OCI-LY3 (cell line): Measurements from ENCODE around the gene PAXX.

Source experiments
- H2AFZ ChIP-seq: fragments of 200-600, 300-600 bp; shearing (Covaris generic); 2 replicates; pipeline ENCODE4 v1.6.0; 2014; ENCODE audit warnings: antibody characterized with exemption, low read depth, low read length
- H3K27ac ChIP-seq: fragments of 200-600, 300-600 bp; sonication (generic); 2 replicates; pipeline ENCODE4 v1.5.1; 2014; ENCODE audit warnings: mild to moderate bottlenecking, low read length, moderate library complexity, mixed read lengths
- H3K27me3 ChIP-seq: fragments of 200-600, 300-600 bp; sonication (generic); 2 replicates; pipeline ENCODE4 v1.6.1; 2014; ENCODE audit warnings: low read depth, low read length, mixed read lengths
- H3K36me3 ChIP-seq: fragments of 200-600, 300-600 bp; sonication (generic); replicated peaks from 2 replicates; pipeline ENCODE3; 2014; ENCODE audit warnings: low read depth, low read length, mixed read lengths
- H3K4me1 ChIP-seq: fragments of 300-600, 200-600 bp; sonication (generic); 2 replicates; pipeline ENCODE4 v1.6.1; 2014; ENCODE audit warnings: low read length, mixed read lengths
- H3K4me2 ChIP-seq: fragments of 200-600, 300-600 bp; sonication (generic); 2 replicates; pipeline ENCODE4 v1.6.1; 2014; ENCODE audit warnings: low read length, mixed read lengths
- H3K4me3 ChIP-seq: fragments of 300-600, 200-600 bp; sonication (generic); 2 replicates; pipeline ENCODE4 v1.5.1; 2014; ENCODE audit warnings: antibody characterized with exemption, mild to moderate bottlenecking, low read length, moderate library complexity
- H3K79me2 ChIP-seq: fragments of 300-600, 200-600 bp; shearing (Covaris generic); 2 replicates; pipeline ENCODE4 v1.6.1; 2014; ENCODE audit warnings: mild to moderate bottlenecking, low read length, mixed read lengths
- H3K9ac ChIP-seq: fragments of 300-600, 200-600 bp; shearing (Covaris generic); 2 replicates; pipeline ENCODE4 v1.6.0; 2014; ENCODE audit warnings: mild to moderate bottlenecking, low read length, moderate library complexity
- H3K9me3 ChIP-seq: fragments of 200-600, 300-600 bp; shearing (Covaris generic); 2 replicates; pipeline ENCODE4 v1.6.1; 2014; ENCODE audit warnings: low read length, mixed read lengths; ENCODE audit not compliant: insufficient read depth
- H4K20me1 ChIP-seq: fragments of 200-600, 300-600 bp; sonication (generic); 2 replicates; pipeline ENCODE4 v1.6.1; 2016; ENCODE audit warnings: low read length, mixed read lengths; ENCODE audit not compliant: insufficient read depth
- EZH2phosphoT487 ChIP-seq: fragments of 200-600 bp; shearing (Covaris generic); IDR thresholded peaks from 2 replicates; pipeline ENCODE4 v1.6.1; 2018; ENCODE audit warnings: antibody characterized with exemption, mixed run types, low read depth
- TF ChIP-seq, protein P1 (sequence below): fragments of 200-600, 300-600 bp; sonication (generic); IDR thresholded peaks from 2 replicates; pipeline ENCODE4 v1.5.1; 2014; ENCODE audit warnings: antibody characterized with exemption, low read length, low read depth

PAXX gene

GRCh38 chr9:137012694-137013570 is 20.7 kb downstream of the PAXX start:
- Histone ChIP-seq H3K79me2 (no peaks in the 10 kb centered on the region), H3K9ac (no peak overlapping the region), H3K9me3 (no peaks in the 10 kb centered on the region), H3K27me3 (no peaks in the 10 kb centered on the region), H3K36me3 (no peaks in the 10 kb centered on the region), H3K4me2 (no peak overlapping the region), H2AFZ (no peak overlapping the region), H3K4me1 (no peaks in the 10 kb centered on the region), H4K20me1 (no peaks in the 10 kb centered on the region), H3K4me3 (no peak overlapping the region), H3K27ac (no peak overlapping the region)
- TF ChIP-seq EZH2phosphoT487, result no peak
- TF ChIP-seq, protein P1, sequence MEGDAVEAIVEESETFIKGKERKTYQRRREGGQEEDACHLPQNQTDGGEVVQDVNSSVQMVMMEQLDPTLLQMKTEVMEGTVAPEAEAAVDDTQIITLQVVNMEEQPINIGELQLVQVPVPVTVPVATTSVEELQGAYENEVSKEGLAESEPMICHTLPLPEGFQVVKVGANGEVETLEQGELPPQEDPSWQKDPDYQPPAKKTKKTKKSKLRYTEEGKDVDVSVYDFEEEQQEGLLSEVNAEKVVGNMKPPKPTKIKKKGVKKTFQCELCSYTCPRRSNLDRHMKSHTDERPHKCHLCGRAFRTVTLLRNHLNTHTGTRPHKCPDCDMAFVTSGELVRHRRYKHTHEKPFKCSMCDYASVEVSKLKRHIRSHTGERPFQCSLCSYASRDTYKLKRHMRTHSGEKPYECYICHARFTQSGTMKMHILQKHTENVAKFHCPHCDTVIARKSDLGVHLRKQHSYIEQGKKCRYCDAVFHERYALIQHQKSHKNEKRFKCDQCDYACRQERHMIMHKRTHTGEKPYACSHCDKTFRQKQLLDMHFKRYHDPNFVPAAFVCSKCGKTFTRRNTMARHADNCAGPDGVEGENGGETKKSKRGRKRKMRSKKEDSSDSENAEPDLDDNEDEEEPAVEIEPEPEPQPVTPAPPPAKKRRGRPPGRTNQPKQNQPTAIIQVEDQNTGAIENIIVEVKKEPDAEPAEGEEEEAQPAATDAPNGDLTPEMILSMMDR, result no peak

- Histone ChIP-seq H4K20me1 (no peaks in the 10 kb centered on the region), H3K27ac (no peak overlapping the region), H3K4me1 (no peaks in the 10 kb centered on the region), H3K4me3 (no peak overlapping the region), H3K9me3 (no peaks in the 10 kb centered on the region), H3K79me2 (no peaks in the 10 kb centered on the region), H3K36me3 (no peaks in the 10 kb centered on the region), H3K9ac (no peak overlapping the region), H3K4me2 (no peak overlapping the region), H2AFZ (no peak overlapping the region), H3K27me3 (no peaks in the 10 kb centered on the region)
- no peak for TF ChIP-seq EZH2phosphoT487
- TF ChIP-seq, protein P1, result no peak
These were observed 21.3 kb downstream of the PAXX start for GRCh38 chr9:137013571-137013940.

DNA sequence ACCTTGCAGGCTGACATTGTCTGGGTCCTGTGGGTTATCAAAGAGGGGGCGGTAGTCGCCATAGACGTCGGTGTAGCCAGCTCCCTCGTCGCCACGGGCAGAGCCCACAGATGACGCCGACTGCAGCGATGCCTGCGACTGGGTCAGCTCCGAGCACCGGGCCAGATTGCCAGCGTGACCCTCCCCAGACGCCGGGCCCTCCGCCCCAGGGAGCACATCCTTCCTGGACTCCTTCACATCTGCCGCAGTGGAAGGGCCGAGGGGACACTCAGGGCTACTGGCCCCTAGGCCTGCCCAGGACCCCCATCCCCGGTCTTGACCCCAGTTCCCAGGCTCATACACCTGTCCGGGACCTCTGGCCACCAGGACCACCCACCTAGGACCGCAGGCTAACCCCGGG is 21.9 kb downstream of the PAXX start:
- no peak overlapping the region for H3K4me3 ChIP-seq
- no peaks in the 10 kb centered on the region for H3K79me2 ChIP-seq
- no peak overlapping the region for H3K4me2 ChIP-seq
- no peak overlapping the region for H3K9ac ChIP-seq
- TF ChIP-seq, protein P1, result no peak
- H3K27me3 ChIP-seq, result no peaks in the 10 kb centered on the region
- no peaks in the 10 kb centered on the region for H4K20me1 ChIP-seq
- no peaks in the 10 kb centered on the region for H3K4me1 ChIP-seq
- no peak overlapping the region for H3K27ac ChIP-seq
- no peaks in the 10 kb centered on the region for H3K36me3 ChIP-seq
- H2AFZ ChIP-seq, result no peak overlapping the region
- H3K9me3 ChIP-seq, result no peaks in the 10 kb centered on the region

DNA sequence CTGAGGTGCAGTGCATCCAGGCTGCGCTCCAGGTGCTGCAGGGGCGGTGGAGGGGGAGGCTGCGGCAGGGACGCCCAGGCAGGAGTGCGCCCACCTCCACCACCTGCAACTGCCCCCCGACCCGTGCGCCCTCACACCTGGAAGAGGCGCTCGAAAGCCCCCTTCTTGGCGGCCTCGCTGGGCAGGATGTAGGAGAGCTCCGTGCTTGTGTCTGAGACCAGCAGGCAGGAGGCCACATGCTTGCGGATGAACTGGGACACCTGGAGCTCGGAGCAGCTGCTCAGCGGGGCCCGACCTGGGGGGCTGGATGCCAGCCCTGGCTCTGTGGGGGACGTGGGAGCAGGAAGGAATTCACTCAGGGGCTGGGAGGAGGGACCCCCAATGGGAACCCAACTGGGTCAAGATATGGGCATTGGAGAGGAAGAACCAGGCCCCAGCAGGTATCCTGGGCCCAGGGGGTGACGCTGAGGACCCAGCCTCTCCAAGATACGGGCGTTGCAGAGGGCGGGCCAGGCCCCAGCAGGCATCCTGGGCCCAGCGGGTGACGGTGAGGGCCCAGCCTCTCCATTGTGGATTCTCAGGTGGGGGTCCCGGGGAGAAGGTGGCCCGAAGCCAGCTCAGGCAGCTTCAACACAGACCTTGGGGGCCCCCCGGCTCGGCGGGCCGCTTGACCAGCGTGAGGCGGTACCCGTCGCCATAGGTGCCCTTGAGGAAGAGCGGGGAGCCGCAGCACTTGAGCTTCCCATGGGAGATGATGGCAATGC is 22.7 kb downstream of the PAXX start:
- H3K4me1 ChIP-seq, result no peaks in the 10 kb centered on the region

More for the DNA sequence above, 22.7 kb downstream of the PAXX start:
- Histone ChIP-seq H3K9me3 (no peaks in the 10 kb centered on the region), H3K36me3 (no peaks in the 10 kb centered on the region), H3K4me3 (no peak overlapping the region), H3K4me2 (no peak overlapping the region), H3K9ac (no peak overlapping the region), H3K27ac (no peak overlapping the region), H3K27me3 (no peaks in the 10 kb centered on the region), H3K79me2 (no peaks in the 10 kb centered on the region), H2AFZ (no peak overlapping the region), H4K20me1 (no peaks in the 10 kb centered on the region)
- no peak for TF ChIP-seq EZH2phosphoT487
- TF ChIP-seq, protein P1, result no peak
